PC-3 (cell line): ENCODE measurements around the gene IL1RAP. TPM values are rescaled to one million over a fixed set of nuclear protein-coding genes. Genes with fewer than 3 reads are reported as not detected.
A peak's percentile ranks its signal among the peaks of the same experiment; 100 is the strongest.

Source experiments
- ATAC-seq: fragments of 200-7000 bp; cut with Tn5 transposase; 2 replicates; pipeline ENCODE4 v1.9.1; 2020; ENCODE audit warnings: mild to moderate bottlenecking, moderate library complexity
- BruUV-seq: library from RNA; stranded (reverse); fragments of 400-500 nt; replicated peaks from 2 replicates; lab custom pipeline; 2021; lab: Mats Ljungman, UMichigan
- CTCF ChIA-PET: fragments of 300-600 bp; sonication (Branson Sonifier 250); formaldehyde crosslinking; loops from one replicate; lab custom pipeline; 2022; ENCODE audit warnings: antibody characterized with exemption; lab: Charles Lee
- POLR2A ChIA-PET: fragments of 300-600 bp; sonication (Branson Sonifier 250); formaldehyde crosslinking; loops from one replicate; lab custom pipeline; 2022; ENCODE audit warnings: antibody characterized with exemption; ENCODE audit not compliant: unreplicated experiment; lab: Charles Lee
- DNase-seq: peaks from one replicate; pipeline ENCODE4 v3.0.0-alpha.2; 2015
- H2AFZ ChIP-seq: fragments of 300-600 bp; sonication (generic); 2 replicates; pipeline ENCODE4 v1.6.0; 2016; ENCODE audit warnings: antibody characterized with exemption, low read length
- H3F3A ChIP-seq: fragments of 300-600 bp; sonication (generic); one replicate; pipeline ENCODE4 v1.6.0; 2017; ENCODE audit warnings: antibody characterized with exemption, low read length, control low read depth, mild to moderate bottlenecking; ENCODE audit not compliant: unreplicated experiment
- H3K27ac ChIP-seq: fragments of 300-600 bp; sonication (generic); 2 replicates; pipeline ENCODE4 v1.5.1; 2016; ENCODE audit warnings: mild to moderate bottlenecking, low read length
- H3K27me3 ChIP-seq: fragments of 300-600 bp; sonication (generic); 2 replicates; pipeline ENCODE4 v1.6.1; 2016; ENCODE audit warnings: low read length, mixed read lengths
- H3K36me3 ChIP-seq: fragments of 300-600 bp; sonication (generic); 2 replicates; pipeline ENCODE4 v1.6.1; 2016; ENCODE audit warnings: low read depth, mixed run types, low read length, mixed read lengths
- H3K4me1 ChIP-seq: fragments of 300-600 bp; sonication (generic); 2 replicates; pipeline ENCODE4 v1.5.1; 2016; ENCODE audit warnings: low read length; ENCODE audit not compliant: insufficient read depth
- H3K4me2 ChIP-seq: fragments of 300-600 bp; sonication (generic); 2 replicates; pipeline ENCODE4 v1.6.0; 2016; ENCODE audit warnings: low read length
- H3K4me3 ChIP-seq: fragments of 300-600 bp; sonication (generic); 2 replicates; pipeline ENCODE4 v1.5.1; 2016; ENCODE audit warnings: mild to moderate bottlenecking, low read length, mixed read lengths
- H3K79me2 ChIP-seq: fragments of 300-600 bp; sonication (generic); 2 replicates; pipeline ENCODE4 v1.6.1; 2017; ENCODE audit warnings: low read length, mixed read lengths
- H3K9ac ChIP-seq: fragments of 300-600 bp; sonication (generic); 2 replicates; pipeline ENCODE4 v1.6.0; 2016; ENCODE audit warnings: mild to moderate bottlenecking, low read length
- H3K9me2 ChIP-seq: fragments of 300-600 bp; sonication (generic); replicated peaks from 2 replicates; pipeline ENCODE4 v1.6.1; 2016; ENCODE audit warnings: mixed run types, low read length, mixed read lengths
- H3K9me3 ChIP-seq: fragments of 300-600 bp; sonication (generic); 2 replicates; pipeline ENCODE4 v1.6.1; 2016; ENCODE audit warnings: low read length, mixed read lengths
- H4K20me1 ChIP-seq: fragments of 300-600 bp; sonication (generic); 2 replicates; pipeline ENCODE4 v1.6.1; 2016; ENCODE audit warnings: low read length, mixed read lengths
- CTCF ChIP-seq: fragments of 300-600 bp; sonication (generic); conservative IDR thresholded peaks from 2 replicates; pipeline ENCODE4 v1.5.1; 2017; ENCODE audit warnings: antibody characterized with exemption, low read depth, mild to moderate bottlenecking, low read length
- EZH2 ChIP-seq: fragments of 300-600 bp; sonication (generic); IDR thresholded peaks from one replicate; pipeline ENCODE4 v1.6.1; 2017; ENCODE audit warnings: antibody characterized with exemption, mild to moderate bottlenecking, low read length; ENCODE audit not compliant: unreplicated experiment
- EZH2phosphoT487 ChIP-seq: fragments of 300-600 bp; sonication (generic); IDR thresholded peaks from 2 replicates; pipeline ENCODE4 v1.6.1; 2018; ENCODE audit warnings: mild to moderate bottlenecking, antibody characterized with exemption, low read length, borderline replicate concordance
- intact Hi-C: fragments of 100-400 bp; cut with micrococcal nuclease; formaldehyde crosslinking; loops from 2 replicates; pipeline ENCODE4 v1.9.0; 2023
- total RNA-seq: library from RNA; depleted of rRNA; stranded (reverse); fragments of >200 nt; gene quantifications from 2 replicates; pipeline ENCODE4 v1.2.3, GENCODE V29; 2014

The IL1RAP gene
- total RNA-seq, 1 experiment from 2014 or later, result 5.0 TPM

GRCh38 chr3:190542846-190543245 is 29.0 kb downstream of the IL1RAP start:
- Histone ChIP-seq H3K79me2 (no peaks in the 10 kb centered on the region), H3K36me3 (no peaks in the 10 kb centered on the region), H3K27ac (peak overlapping the region; percentile 30; the same call in 1 of the 2 replicates), H3K9me2 (no peaks in the 10 kb centered on the region), H3K4me3 (no peak overlapping the region), H3K9ac (no peak overlapping the region), H2AFZ (no peak overlapping the region), H3K4me1 (peaks cover 11% of the 10 kb centered on the region), H3F3A (no peaks in the 10 kb centered on the region), H3K9me3 (no peaks in the 10 kb centered on the region), H4K20me1 (no peaks in the 10 kb centered on the region), H3K27me3 (no peaks in the 10 kb centered on the region), H3K4me2 (no peak overlapping the region)
- intact Hi-C loops, result no loop called here
- ChIA-PET POLR2A (no interaction called here), CTCF (no interaction called here)
- BruUV-seq, result no TSS peak
- TF ChIP-seq EZH2phosphoT487 (no peak), EZH2 (no peak), CTCF (no peak)
- ATAC-seq (no peak), DNase-seq (no peak)

GRCh38 chr3:190543671-190544070 is 29.8 kb downstream of the IL1RAP start:
- ATAC-seq (peak; percentile 42; the same call in 1 of the 2 replicates), DNase-seq (peak; percentile 83)
- intact Hi-C loops, result no loop called here
- Histone ChIP-seq H3K27me3 (no peaks in the 10 kb centered on the region), H3K9me2 (no peaks in the 10 kb centered on the region), H3K4me3 (no peak overlapping the region), H3K4me2 (peak overlapping the region; percentile 9; the same call in 1 of the 2 replicates), H3K9ac (no peak overlapping the region), H4K20me1 (no peaks in the 10 kb centered on the region), H3K4me1 (peaks cover 11% of the 10 kb centered on the region), H3K36me3 (no peaks in the 10 kb centered on the region), H3K79me2 (no peaks in the 10 kb centered on the region), H3F3A (no peaks in the 10 kb centered on the region), H3K27ac (peak overlapping the region; percentile 30; the same call in 1 of the 2 replicates), H3K9me3 (no peaks in the 10 kb centered on the region), H2AFZ (no peak overlapping the region)
- POLR2A ChIA-PET, result no interaction called here
- BruUV-seq, result no TSS peak
- CTCF ChIA-PET, result no interaction called here
- TF ChIP-seq EZH2phosphoT487 (no peak), CTCF (no peak), EZH2 (no peak)

GRCh38 chr3:190545191-190545590 is 31.3 kb downstream of the IL1RAP start:
- no TSS peak for BruUV-seq
- no peaks in the 10 kb centered on the region for H3F3A ChIP-seq
- no peak overlapping the region for H3K9ac ChIP-seq
- H3K27me3 ChIP-seq, result no peaks in the 10 kb centered on the region
- H3K9me2 ChIP-seq, result no peaks in the 10 kb centered on the region
- ChIA-PET POLR2A (no interaction called here), CTCF (no interaction called here)
- no peak overlapping the region for H3K4me2 ChIP-seq
- no peak overlapping the region for H2AFZ ChIP-seq
- H3K36me3 ChIP-seq, result no peaks in the 10 kb centered on the region
- H3K79me2 ChIP-seq, result no peaks in the 10 kb centered on the region
- no peak for TF ChIP-seq EZH2
- no peak for TF ChIP-seq CTCF
- TF ChIP-seq EZH2phosphoT487, result no peak
- H3K27ac ChIP-seq, result no peak overlapping the region
- no peaks in the 10 kb centered on the region for H4K20me1 ChIP-seq
- ATAC-seq (no peak), DNase-seq (no peak)
- H3K9me3 ChIP-seq, result no peaks in the 10 kb centered on the region
- intact Hi-C loops, result no loop called here
- no peak overlapping the region for H3K4me3 ChIP-seq
- H3K4me1 ChIP-seq, result peaks cover 11% of the 10 kb centered on the region
